ENCODE measurements around the gene SHC3.

SHC3 gene

DNA sequence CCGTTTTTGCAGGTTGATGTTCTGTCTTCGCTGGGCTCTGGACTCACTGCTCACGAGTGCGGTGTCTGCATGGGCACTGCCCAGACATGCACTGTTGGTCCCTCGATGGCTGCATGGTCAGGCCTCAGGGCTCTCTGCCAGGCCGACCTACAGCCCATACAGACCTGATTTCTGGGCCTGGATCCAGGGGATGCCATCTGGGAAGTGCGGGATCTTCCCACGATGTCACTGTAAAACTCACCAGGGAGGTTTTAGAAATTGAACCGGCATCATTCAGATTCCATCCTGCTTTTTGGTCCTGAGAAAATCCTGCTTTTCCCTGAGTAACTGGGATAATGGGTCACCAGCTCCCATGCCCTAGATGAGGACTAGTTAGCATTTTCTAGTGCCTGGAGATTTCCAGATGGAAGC lies 178.2 kb downstream of the SHC3 start:
- no peak for DNase-seq

DNA sequence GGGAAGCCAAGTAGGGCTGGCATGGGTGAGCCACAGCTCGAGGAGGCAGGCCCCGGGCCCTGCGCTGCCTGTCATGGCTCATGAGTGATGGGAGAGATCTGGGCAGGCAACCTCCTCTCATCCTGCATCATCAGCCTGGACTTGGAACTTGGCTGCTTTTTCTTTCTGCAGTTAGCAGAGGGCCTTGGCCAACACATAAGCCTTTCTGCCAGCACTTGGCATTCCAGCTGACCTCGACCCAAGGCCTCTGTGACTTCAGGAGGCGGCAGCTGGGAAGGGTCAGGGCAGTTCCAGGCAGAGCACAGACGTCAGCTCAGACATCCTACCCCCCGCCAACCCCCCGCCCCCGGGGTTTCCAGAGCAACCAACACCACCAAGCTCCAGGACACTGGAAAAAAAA lies 179.7 kb downstream of the SHC3 start:
- no peak for DNase-seq

DNA sequence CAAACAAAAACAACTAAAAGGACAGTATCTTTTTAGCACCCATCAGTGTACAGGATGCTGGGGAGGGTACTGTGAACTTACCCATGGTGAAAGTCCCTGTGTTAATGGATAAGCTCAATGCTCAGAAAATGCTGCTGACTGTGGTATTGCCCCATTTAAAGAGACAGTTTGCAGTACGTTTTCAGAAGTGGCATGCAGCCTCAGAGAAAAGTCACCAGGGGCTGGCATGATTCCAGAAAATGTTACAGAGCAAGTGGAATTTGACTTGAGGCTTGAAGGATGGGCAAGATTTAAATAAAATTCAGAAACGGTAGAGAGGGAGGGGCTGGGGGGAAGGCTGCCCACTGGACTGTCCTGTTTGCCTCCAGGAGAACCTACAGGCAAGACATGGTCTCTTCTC lies 180.1 kb downstream of the SHC3 start:
- no peak for DNase-seq

DNA sequence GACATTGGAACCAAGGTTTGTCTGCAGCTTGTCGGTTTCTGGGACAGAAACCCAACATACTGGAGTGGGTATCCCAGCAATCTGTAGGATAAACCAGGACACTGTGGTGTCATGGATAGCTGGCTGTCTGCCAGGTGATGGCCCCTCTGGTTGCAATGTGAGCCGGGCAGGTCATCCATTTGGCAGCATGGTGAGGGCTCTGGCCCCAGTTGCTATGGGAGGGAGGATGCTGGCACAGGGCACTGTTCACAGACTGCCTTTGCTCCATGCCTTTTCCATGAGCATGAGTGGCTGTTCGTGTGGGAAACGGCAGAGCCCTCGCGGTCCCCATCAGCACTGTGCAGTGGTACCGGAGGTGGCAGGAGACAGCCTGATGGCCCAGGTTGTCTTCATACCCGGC lies 181.0 kb downstream of the SHC3 start:
- DNase-seq, result no peak

DNA sequence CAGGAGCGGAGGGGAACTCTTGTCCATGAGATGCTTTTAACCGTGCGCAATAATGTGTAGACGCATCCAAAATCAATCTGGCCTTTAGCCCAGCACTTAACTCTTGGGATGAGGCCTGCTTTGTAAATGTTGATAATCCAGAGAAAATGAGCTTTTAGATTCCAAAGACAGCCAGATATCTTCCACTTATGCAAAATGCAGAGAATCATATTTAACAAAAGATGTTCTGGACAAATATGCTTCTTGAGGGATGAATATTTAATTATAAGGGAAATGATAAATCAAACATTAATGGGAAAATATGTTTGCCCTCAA lies 181.7 kb downstream of the SHC3 start:
- DNase-seq, result no peak

DNA sequence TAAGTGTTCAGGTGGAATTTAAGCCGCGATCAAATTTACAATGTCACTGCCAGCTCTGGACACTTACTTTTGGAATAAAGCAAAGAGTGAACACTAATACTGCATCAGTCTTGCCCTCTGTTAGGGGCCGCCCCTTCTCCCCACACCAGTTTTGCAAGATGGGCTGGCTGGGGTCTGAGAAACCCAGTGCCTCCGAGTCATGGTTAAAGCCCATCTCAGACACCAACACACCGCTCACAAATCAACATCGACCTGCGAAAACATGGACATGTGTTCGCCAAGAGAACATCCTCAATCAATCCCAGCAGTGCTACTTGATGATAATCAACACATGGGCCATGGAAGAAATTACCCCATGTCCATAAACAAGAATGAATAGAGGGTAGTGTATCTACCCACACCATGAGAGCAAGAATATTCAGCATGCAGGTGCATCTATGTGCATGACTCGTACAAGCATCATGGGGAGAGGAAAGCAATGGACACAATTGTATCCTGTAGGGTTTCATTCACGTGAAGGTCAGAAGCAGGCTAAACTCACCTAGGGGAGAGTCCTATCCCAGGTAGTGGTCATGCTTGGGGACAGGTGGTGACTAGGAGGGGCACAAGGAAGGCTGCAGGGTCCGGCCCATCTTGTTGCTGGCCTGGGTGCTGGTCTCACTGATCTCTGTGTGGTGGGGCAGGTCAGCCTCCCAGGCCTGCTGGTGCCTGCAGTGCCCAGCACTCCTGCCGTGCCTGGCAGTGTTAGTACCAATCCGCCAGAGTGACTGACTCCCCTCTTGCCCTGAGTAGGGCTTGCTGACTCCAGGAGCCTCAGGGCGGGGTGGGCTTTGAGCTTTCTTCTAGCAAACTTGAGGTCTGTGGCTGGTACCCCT lies 182.3 kb downstream of the SHC3 start:
- no peak for DNase-seq

DNA sequence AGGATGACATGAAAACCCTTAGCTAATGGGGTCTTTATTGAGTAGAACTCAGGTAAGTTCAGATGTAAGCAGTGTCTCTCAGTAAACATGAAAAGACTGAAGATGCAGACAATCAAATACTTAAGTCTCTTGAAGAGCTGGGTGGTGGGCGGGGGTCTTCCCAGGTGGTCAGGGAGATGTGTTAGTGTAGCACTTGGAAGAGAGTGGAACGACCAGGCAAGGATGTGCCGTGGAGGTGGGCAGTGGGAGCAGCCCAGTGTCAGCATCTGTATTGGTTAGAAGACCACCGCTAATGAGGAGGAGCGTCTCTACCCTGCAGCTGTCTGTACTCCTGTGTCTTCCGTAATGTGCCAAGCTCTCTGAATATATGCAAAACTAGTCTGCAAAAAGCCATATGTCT lies 183.0 kb downstream of the SHC3 start:
- DNase-seq, result no peak

DNA sequence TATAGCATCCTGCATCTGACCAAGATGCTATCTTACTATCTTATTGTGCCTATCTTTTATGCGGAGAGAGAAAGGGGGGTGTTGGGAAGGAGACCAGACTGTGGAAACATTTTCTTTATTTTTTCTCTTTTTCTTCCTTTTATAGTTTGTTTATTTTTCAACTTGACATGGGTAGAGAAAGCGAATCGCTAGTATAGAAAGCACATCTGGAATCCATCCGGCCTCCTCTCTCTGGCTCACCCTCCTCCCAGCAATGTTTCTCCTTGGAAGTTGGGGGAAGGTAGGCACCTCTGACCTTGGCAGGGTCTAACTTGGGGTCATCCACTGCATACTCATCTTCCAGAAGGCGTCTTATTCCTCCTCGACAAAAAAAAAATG lies 183.4 kb downstream of the SHC3 start:
- no peak for DNase-seq

DNA sequence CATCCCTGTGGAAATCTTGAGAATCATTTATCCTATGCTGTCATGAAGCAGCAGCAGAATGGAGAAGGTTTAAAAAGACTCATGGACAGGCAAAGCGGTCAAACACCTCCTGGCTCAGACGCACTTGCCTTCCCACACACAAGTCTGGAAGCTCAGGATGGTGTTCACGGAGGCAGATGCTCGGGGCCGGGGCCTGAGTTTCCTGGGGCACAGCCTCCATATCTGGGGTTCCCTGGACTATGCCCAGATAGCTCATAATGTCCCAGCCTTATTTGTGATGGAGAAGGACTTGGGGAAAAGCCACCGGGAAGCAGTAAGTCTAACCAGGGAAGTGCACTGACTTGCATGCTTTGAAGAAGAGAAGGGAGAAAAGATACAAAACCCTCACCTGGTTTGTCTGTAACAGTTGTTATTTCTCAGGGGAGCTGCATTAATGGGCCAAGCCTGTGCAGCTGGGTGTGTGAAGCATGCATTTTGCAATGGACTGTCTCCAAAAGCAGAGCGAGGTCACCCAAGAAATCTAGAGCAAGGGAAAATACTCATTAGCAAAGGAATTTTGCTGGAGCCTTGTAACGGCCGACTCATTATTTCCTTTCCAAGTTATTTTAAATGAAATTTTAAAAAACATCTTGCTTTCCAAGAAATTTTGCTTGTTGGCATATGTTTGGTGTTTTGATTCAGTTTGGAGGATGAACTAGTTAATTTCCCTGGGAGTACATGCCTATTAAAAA lies 184.0 kb downstream of the SHC3 start:
- no peak for DNase-seq

DNA sequence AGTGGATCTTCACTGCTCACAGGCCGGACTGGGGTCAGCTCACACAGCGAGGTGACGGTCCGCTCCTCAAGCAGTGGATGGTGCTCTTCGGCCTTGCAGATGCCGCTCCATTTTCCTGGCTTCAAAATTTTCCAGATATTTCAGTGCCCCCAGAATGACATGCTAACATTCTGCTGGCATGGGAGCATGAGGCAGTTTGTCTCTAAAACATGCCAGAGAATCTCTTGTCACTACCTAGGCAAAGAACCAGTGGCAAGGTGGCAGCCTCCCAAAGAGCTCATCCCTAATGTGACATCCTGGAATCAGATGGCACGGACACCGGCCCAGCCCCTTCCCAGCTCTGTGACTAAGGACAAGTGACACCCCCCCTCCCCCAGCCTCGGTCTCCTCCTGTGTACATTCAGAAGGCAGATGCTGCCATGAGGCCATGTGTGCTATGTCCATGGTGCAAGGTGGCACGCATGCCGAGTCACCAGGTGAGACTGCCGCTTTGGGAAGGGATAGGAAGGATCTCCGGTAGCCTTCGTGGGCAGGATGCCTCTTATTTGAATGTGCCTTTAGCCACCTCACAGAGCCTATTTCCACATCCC lies 184.7 kb downstream of the SHC3 start:
- DNase-seq, result no peak

DNA sequence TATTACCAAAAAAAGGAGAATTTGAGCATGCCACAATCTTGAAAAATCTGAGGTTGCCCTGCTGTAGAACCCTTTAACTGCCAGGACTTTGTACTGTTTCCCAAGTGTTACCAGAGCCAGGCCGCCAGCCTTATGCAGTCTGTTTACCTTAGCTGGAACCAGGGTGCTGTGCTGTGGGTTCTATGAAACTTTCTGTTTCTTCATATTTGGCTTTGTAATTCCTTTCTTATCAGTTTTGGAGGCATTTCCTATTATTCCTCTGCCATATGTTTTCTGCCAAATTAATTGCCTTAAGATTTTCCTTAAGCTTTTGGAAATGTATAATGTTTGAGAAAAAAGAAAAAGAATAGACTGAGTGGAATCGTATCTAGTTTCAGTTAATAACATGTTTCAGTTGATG lies 185.3 kb downstream of the SHC3 start:
- no peak for DNase-seq

DNA sequence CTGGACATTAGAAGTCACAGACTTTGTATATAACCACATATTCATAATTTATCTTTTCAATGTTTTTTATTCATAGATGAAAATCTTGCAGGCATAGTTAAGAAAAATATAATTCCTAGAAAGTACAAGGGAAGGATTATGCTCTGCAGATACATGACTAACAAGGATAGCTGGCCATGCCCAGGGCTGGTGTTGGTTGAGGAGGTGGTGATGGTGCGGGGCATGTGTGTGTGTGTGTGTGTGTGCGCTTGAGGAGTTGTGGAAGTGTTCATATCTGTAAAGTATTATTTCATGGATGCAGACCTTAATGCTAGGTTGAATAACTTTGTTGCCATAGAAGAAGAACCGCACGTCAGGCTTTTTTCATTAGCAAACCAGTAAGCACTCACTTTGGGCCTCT lies 186.1 kb downstream of the SHC3 start:
- no peak for DNase-seq

DNA sequence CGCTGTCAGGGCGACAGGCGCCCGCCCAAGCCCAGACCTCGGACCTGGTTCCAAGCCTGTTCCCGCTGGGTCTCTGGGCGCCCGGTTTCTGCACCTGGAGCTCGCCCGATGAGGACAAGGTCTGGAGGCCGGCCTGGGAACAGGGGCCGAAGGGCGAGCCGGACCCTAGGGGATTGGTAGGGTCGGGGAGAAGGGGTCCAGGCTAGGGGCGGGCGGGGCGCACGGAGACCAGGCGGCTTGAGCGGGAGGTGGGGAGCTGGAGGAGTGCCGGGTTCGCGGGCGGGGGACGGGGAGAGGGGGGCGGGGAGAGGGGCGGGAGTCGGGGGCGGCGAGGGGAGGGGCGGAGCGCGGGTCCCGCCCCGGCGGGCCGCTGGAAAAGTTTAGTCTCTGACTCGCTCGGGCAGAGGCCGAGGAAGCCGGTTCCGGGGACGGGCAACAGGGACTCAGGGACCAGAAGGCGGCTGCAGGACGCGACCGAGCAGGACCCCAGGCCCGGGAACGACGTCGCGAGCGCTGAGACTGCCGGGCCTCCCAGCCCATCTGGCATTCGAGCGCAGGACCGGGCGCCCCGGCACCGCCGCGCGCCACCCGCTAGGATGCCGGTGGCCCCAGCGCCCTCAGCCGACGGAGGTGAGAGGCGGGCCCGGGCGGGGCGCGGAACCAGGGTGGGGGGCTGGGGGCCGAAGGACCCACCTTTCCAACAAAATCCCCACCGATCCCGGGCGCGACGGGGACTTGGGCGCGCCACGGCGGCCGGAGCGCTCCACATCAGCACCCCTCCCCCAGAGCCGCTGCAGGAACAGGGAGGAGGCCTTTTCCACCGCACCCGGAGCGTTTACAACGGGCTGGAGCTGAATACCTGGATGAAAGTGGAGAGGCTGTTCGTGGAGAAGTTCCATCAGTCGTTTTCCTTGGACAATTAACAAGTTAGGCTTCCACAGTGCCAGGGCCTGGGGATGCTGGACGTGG lies 187.3 kb downstream of the SHC3 start, which contains the start of gene S1PR3:
S1PR3 (plus strand) TSS at position 403 of the 969 bp plus-strand sequence. CDS start 9,733 bp downstream, outside the sequence.
- peak; percentile 80 for DNase-seq

DNA sequence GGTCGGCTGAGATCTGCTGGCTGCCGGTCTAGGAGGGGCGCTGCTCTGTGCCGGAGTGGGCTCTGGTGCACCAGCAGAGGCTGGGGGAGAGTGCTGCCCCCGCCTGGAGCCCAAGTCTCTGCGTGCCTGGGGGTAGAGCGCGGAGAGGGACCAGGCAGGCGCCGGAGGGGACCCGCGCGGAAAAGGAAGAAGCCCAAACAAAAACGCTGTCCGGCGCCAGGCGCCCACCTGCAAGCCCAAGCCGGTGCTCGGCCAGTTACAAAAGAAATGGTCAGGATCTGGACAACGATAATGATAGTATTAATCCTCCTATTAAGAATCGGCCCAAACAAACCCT lies 187.9 kb downstream of the SHC3 start:
- DNase-seq, result peak; percentile 83

DNA sequence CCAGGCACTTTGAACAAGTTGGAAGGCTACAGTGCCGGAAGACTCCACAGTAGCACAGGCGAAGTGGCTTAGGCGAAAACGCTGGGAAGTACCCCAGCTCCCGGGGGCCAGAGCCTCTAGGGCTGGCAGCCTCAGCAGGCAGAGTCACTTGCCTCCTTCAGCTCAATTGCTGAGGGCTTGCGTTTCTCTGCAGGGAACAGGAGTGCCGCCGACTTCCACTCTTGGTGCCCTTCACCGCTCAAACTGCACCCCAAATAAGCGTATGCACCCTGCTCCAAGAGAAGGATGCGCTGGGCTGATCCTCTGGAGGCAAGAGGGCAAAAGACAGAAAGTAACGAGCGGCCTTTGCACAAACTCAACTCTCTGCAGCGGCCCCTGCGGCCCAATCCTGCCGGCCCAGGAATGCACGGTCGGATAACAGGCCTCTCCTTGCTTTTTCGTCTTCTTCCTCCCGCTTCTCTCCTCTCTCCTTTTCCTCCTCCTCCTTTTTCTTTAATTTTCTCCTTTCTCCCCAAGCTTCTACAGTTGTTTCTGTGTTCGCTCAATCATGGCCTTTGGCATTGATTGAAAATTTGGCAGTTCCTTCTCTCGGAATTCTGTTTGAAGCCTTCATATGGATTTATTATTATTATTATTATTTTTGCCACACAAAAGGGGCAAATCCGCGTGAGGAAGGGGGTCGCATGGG lies 188.4 kb downstream of the SHC3 start:
- DNase-seq, result no peak

DNA sequence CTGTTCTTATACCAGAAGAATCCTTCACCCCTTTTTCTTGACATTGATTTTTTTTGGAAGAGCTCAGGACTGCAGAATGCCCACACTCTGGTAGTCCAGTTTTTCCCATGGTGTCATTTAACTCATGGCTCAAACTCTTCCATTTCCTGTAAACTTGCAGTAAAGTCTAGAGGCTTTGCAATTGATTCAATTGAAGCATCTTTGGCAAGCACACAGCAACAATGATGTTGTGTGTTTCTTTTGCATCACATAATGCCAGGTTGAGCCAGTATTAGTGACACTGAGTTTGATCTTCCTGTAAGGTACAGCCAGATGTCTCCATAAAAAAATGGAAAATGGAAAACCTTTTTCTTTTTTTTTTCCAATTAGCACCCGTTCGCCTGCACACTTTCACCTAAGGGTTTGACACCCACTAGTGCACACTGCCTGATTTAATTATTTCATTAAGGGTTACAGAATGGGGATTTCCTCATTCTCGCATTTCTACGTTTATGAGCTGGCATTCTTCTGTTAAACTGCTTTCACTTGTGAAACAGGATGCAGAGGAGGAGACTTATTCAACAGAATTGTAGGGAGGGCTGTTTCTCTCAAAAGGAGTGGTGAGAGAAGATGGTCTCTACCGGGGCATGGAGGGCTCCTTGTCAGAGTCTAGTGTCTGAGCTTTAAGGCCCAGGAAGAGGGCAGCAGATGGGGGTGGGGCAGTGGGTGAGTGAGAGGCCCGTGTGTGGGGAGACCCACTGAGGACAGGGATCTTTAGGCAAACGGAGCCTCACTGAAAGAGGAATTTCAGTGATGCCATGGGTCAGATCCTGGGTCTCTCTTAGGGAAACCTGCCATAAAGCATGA lies 189.6 kb downstream of the SHC3 start:
- no peak for DNase-seq

DNA sequence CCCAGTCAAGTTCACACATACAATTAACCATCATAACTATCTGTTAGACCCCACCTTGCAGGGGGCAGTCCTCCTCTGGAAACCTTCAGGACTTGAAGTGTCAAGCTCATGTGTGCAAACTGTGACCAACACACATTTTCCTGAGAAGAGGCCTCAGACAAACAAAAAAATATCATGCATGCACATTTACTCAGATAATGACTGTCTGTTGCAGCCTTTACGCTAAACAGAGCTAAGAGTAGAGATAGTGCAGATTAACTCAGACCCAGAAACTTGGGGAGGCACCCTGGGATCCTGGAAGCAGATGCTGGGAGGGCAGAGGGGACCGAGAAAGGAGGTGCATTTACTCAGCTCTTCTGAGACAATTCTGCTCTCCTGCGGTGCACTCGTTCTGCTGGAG lies 191.0 kb downstream of the SHC3 start:
- no peak for DNase-seq

DNA sequence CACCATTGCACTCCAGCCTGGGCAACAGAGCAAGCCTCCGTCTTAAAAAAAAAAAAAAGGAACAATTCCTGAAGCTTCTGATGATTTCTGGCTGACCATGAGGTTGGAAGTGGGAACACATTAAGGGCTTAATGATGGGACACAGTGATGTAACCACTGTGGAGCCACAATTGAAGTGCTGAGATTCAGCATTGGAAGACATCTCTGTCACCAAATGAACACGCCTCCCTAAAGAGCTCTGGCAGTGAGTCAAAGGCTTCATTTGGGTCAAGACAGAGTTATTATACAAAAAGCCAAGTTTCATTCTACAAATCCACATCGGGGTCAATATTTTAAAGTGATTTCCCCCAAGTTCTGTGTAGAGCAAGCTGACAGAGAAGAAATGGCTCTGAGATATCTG lies 191.8 kb downstream of the SHC3 start:
- no peak for DNase-seq

DNA sequence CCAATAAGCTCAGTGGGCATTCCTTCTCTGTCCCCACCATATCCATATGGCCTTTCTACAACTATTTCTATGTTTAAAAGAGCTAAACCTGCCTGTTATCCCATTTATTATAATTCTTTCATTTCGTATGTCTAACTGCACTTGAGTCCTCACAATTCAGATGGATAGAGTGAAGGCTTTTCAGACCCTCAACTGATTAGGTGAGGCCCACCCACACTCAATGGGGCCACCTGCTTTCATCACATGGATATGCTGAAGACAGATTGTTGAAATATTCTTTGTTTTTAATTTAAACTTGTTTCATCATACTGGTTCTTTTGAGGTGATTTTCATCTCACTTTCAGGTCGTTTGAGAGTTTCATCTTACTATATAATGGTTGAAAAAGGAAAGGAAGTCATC lies 193.0 kb downstream of the SHC3 start:
- DNase-seq, result no peak

DNA sequence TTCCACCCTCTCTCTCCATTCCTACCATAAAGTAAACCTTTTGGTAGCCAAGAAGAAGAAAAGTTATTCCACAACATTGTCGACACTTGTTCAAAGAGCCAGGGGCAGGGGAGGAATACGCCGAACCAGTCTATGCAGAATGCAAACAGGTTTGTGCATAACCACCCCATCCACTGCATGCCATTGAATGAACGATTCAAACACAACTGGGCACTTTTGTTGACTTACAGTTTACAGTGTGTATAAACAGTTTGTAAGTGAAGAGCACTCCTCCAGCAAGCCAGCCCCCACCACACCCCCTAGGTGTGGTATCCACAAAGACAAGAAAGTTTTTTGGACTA lies 194.1 kb downstream of the SHC3 start:
- no peak for DNase-seq

Measured in right kidney (tissue), 1 donor.